ENCODE data around the gene PHLPP1.

PHLPP1 gene

GRCh38 chr18:62857263-62857976 is 142.1 kb downstream of the PHLPP1 start:
- DNase-seq: no peak

GRCh38 chr18:62860062-62860461 is 144.7 kb downstream of the PHLPP1 start:
- no peak for DNase-seq

GRCh38 chr18:62862466-62862865 is 147.1 kb downstream of the PHLPP1 start:
- DNase-seq: no peak

- no peak for DNase-seq
Measured at GRCh38 chr18:62863579-62864001, 148.2 kb downstream of the PHLPP1 start.

GRCh38 chr18:62865498-62865897 is 150.2 kb downstream of the PHLPP1 start:
- no peak for DNase-seq

GRCh38 chr18:62867534-62867933 is 152.2 kb downstream of the PHLPP1 start:
- no peak for DNase-seq

- no peak for DNase-seq
Measured at GRCh38 chr18:62868645-62869044, 153.3 kb downstream of the PHLPP1 start.

GRCh38 chr18:62870643-62871042 is 155.3 kb downstream of the PHLPP1 start:
- DNase-seq: no peak

GRCh38 chr18:62875323-62875722 is 160.0 kb downstream of the PHLPP1 start:
- DNase-seq: no peak

GRCh38 chr18:62876111-62876510 is 160.8 kb downstream of the PHLPP1 start:
- no peak for DNase-seq

- no peak for DNase-seq
Measured at GRCh38 chr18:62876828-62877227, 161.5 kb downstream of the PHLPP1 start.

GRCh38 chr18:62877411-62878221 is 162.3 kb downstream of the PHLPP1 start:
- no peak for DNase-seq

GRCh38 chr18:62878305-62878704 is 163.0 kb downstream of the PHLPP1 start:
- DNase-seq: no peak

GRCh38 chr18:62880034-62880433 is 164.7 kb downstream of the PHLPP1 start:
- no peak for DNase-seq

GRCh38 chr18:62880673-62881364 is 165.5 kb downstream of the PHLPP1 start:
- peak; percentile 39 for DNase-seq

- DNase-seq: peak; percentile 47
Measured at GRCh38 chr18:62881509-62882016, 166.2 kb downstream of the PHLPP1 start.

GRCh38 chr18:62883937-62884735 is 168.8 kb downstream of the PHLPP1 start:
- no peak for DNase-seq

- DNase-seq: no peak
Measured at GRCh38 chr18:62885804-62886203, 170.5 kb downstream of the PHLPP1 start.

- no peak for DNase-seq
Measured at GRCh38 chr18:62894681-62895390, 179.5 kb downstream of the PHLPP1 start.

- no peak for DNase-seq
Measured at GRCh38 chr18:62897153-62897552, 181.8 kb downstream of the PHLPP1 start.

GRCh38 chr18:62898359-62898758 is 183.0 kb downstream of the PHLPP1 start:
- DNase-seq: peak; percentile 61

- no peak for DNase-seq
Measured at GRCh38 chr18:62899534-62899933, 184.2 kb downstream of the PHLPP1 start.

All from activated CD4-positive, alpha-beta T cell treated with anti-CD3 and anti-CD28 coated beads, Interleukin-10, Interleukin-2, amounts not matched to agents 100 ng/mL and 50 ng/mL, durations not matched to agents 16 hours and 8 hours (primary cell).